GM19372 (cell line): Measurements from ENCODE around the gene STEAP1B.

Source experiments
- ATAC-seq: cut with Tn5 transposase; IDR thresholded peaks from one replicate; pipeline ENCODE4 v1.9.1; 2021; ENCODE audit warnings: mild to moderate bottlenecking, low read depth, moderate library complexity; ENCODE audit not compliant: unreplicated experiment

The STEAP1B gene

GRCh38 chr7:22377703-22378102 lies 122.3 kb downstream of the STEAP1B start:
- ATAC-seq = no peak

DNA sequence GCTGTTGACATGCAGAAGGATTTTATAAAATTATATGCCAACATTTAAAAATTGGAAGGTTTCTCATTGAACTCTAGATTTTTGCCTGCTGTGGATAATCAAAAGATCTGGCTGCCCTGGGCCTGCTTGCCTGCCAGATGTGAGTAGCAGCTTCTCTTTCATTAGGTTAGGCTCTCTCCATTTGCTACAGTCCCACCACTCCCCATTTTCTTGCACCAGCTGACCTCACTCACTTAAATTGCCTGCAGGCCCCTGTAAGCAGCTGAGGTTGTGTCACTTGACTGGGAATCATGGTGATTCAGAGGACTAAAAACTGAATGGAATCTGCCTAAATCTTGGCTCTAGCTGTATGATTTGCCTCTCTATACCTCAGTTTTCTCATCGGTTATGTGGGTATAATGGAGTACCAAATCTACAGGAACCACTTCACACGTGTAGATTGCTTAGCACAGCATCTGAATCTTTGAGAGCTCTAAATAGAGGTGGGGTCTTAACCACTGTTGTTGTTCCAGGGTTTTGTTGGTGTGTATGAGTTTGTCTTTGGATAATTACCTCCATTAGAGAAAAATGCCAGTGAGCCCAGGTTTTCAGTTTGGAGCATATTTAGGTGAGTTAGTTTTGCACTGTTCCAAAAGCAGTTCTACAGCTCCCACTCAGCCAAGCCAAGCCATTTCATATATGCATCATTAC lies 124.5 kb downstream of the STEAP1B start:
- no peak for ATAC-seq

DNA sequence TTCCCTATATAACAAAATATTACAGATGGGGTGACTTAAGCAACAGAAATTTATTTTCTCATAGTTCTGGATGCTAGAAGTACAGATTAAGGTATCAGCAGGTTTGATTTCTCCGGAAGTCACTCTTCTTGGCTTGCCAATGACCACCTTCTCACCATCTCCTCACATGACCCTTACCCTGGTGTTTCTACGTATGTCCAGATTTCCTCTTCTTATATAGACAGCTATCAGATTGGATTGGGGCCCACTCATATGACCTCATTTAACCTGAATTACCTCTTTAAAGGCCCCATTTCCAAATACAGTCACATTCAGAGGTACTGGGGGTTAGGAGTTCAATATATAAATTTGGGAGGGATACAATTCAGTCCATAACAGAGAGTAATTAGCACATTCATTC lies 126.1 kb downstream of the STEAP1B start:
- no peak for ATAC-seq

- no peak for ATAC-seq
Measured at GRCh38 chr7:22373388-22373787, 126.6 kb downstream of the STEAP1B start.

- ATAC-seq = no peak
Measured at GRCh38 chr7:22372863-22373262, 127.1 kb downstream of the STEAP1B start.

GRCh38 chr7:22371878-22372277 lies 128.1 kb downstream of the STEAP1B start:
- no peak for ATAC-seq
